IMR-90 (cell line): ENCODE data around the gene BAG1. TPM values are rescaled to one million over a fixed set of nuclear protein-coding genes. Genes with fewer than 3 reads are reported as not detected.

Experiments
- ATAC-seq: fragments of 200-7000 bp; cut with Tn5 transposase; 2 replicates; pipeline ENCODE4 v1.9.1; 2020; ENCODE audit warnings: low read depth, mild to moderate bottlenecking, moderate library complexity
- BruUV-seq: library from RNA; stranded (reverse); fragments of 400-500 nt; replicated peaks from 2 replicates; lab custom pipeline; 2021; lab: Mats Ljungman, UMichigan
- CTCF ChIA-PET: fragments of 300-600 bp; formaldehyde crosslinking; extraction: SDS; loops from one replicate; lab custom pipeline; 2021; ENCODE audit warnings: antibody characterized with exemption; lab: Yijun Ruan, JAX
- POLR2A ChIA-PET: fragments of 300-600 bp; sonication (Branson Sonifier 250); formaldehyde crosslinking; loops from one replicate; lab custom pipeline; 2022; ENCODE audit warnings: antibody characterized with exemption; ENCODE audit not compliant: unreplicated experiment; lab: Charles Lee
- DNase-seq: peaks from one replicate; pipeline ENCODE4 v3.0.0; 2013
- H2AFZ ChIP-seq: replicated peaks from 2 replicates; pipeline ENCODE3; 2013; ENCODE audit warnings: low read length, mild to moderate bottlenecking; ENCODE audit not compliant: poor library complexity
- H2AK5ac ChIP-seq: 2 replicates; pipeline ENCODE4 v1.6.1; 2013; ENCODE audit warnings: low read depth, low read length, inconsistent platforms
- H2AK9ac ChIP-seq: replicated peaks from 2 replicates; pipeline ENCODE3; 2013; ENCODE audit warnings: mild to moderate bottlenecking, low read depth, low read length, moderate library complexity; ENCODE audit not compliant: poor library complexity
- H2BK120ac ChIP-seq: 2 replicates; pipeline ENCODE4 v1.6.1; 2013; ENCODE audit warnings: low read depth, low read length, inconsistent platforms
- H2BK15ac ChIP-seq: 3 replicates; pipeline ENCODE4 v1.6.1; 2013; ENCODE audit warnings: low read depth, low read length, inconsistent platforms
- H2BK20ac ChIP-seq: 2 replicates; pipeline ENCODE4 v1.6.1; 2013; ENCODE audit warnings: low read depth, mild to moderate bottlenecking, inconsistent platforms, low read length, moderate library complexity
- H2BK5ac ChIP-seq: 2 replicates; pipeline ENCODE4 v1.6.1; 2013; ENCODE audit warnings: mild to moderate bottlenecking, low read depth, low read length, inconsistent platforms; ENCODE audit not compliant: poor library complexity, severe bottlenecking
- H3K14ac ChIP-seq: replicated peaks from 2 replicates; pipeline ENCODE4 v1.6.1; 2013; ENCODE audit warnings: low read depth, low read length, inconsistent platforms
- H3K18ac ChIP-seq: 2 replicates; pipeline ENCODE4 v1.6.1; 2013; ENCODE audit warnings: low read depth, low read length, control low read depth
- H3K23ac ChIP-seq: 2 replicates; pipeline ENCODE4 v1.6.1; 2013; ENCODE audit warnings: low read depth, low read length, inconsistent platforms
- H3K27ac ChIP-seq: 2 replicates; pipeline ENCODE4 v1.5.1; 2013; ENCODE audit warnings: mild to moderate bottlenecking, control low read depth, low read length; ENCODE audit not compliant: insufficient read depth
- H3K27me3 ChIP-seq: 2 replicates; pipeline ENCODE4 v1.6.1; 2013; ENCODE audit warnings: low read length; ENCODE audit not compliant: control insufficient read depth, insufficient read depth
- H3K36me3 ChIP-seq: 2 replicates; pipeline ENCODE4 v1.6.1; 2013; ENCODE audit warnings: low read length, mixed read lengths; ENCODE audit not compliant: control insufficient read depth, insufficient read depth
- H3K4ac ChIP-seq: 2 replicates; pipeline ENCODE4 v1.6.1; 2013; ENCODE audit warnings: low read depth, low read length, inconsistent platforms
- H3K4me1 ChIP-seq: 2 replicates; pipeline ENCODE4 v1.6.1; 2013; ENCODE audit warnings: low read length, mixed read lengths; ENCODE audit not compliant: control insufficient read depth, insufficient read depth
- H3K4me2 ChIP-seq: 2 replicates; pipeline ENCODE4 v1.6.1; 2013; ENCODE audit warnings: low read depth, mild to moderate bottlenecking, control low read depth, low read length, moderate library complexity
- H3K4me3 ChIP-seq: 2 replicates; pipeline ENCODE4 v1.5.1; 2013; ENCODE audit warnings: low read depth, mild to moderate bottlenecking, control low read depth, low read length, moderate library complexity; ENCODE audit not compliant: insufficient read depth
- H3K56ac ChIP-seq: 2 replicates; pipeline ENCODE4 v1.6.1; 2013; ENCODE audit warnings: low read length, inconsistent platforms; ENCODE audit not compliant: insufficient read depth; ENCODE audit errors: extremely low read depth
- H3K79me1 ChIP-seq, 2 experiments: 2 replicates each; pipeline ENCODE4 v1.6.1; 2013; ENCODE audit warnings: low read length in 2 of 2, inconsistent platforms in 1 of 2, low read depth in 1 of 2
- H3K9ac ChIP-seq: 2 replicates; pipeline ENCODE4 v1.6.1; 2013; ENCODE audit warnings: low read depth, low read length, control low read depth
- H3K9me1 ChIP-seq: 2 replicates; pipeline ENCODE4 v1.6.1; 2013; ENCODE audit warnings: low read length, inconsistent platforms; ENCODE audit not compliant: insufficient read depth
- H3K9me3 ChIP-seq: 2 replicates; pipeline ENCODE4 v1.6.1; 2013; ENCODE audit warnings: low read length; ENCODE audit not compliant: control insufficient read depth, insufficient read depth
- H4K20me1 ChIP-seq: 2 replicates; pipeline ENCODE4 v1.6.1; 2013; ENCODE audit warnings: low read length, inconsistent platforms; ENCODE audit not compliant: insufficient read depth
- H4K5ac ChIP-seq: 2 replicates; pipeline ENCODE4 v1.6.1; 2013; ENCODE audit warnings: mild to moderate bottlenecking, low read depth, low read length, control low read depth
- H4K8ac ChIP-seq, 2 experiments: 2 replicates each; pipeline ENCODE4 v1.6.1; 2013; ENCODE audit warnings: low read depth in 2 of 2, low read length in 2 of 2, control low read depth in 1 of 2, inconsistent platforms in 1 of 2
- H4K91ac ChIP-seq: 2 replicates; pipeline ENCODE4 v1.6.1; 2013; ENCODE audit warnings: low read depth, low read length, inconsistent platforms; ENCODE audit not compliant: insufficient read depth
- BHLHE40 ChIP-seq: fragments of 150-350 bp; IDR thresholded peaks from 2 replicates; pipeline ENCODE4 v1.6.1; 2016; ENCODE audit warnings: mild to moderate bottlenecking, low read depth, low read length
- CEBPB ChIP-seq: IDR thresholded peaks from 2 replicates; pipeline ENCODE4 v1.6.1; 2012; ENCODE audit warnings: low read depth, low read length, improper control_type of control experiment
- CHD1 ChIP-seq: IDR thresholded peaks from 2 replicates; pipeline ENCODE4 v1.6.1; 2012; ENCODE audit warnings: low read depth, low read length, improper control_type of control experiment
- FOS ChIP-seq: fragments of 150-350 bp; IDR thresholded peaks from 2 replicates; pipeline ENCODE4 v1.6.1; 2016; ENCODE audit warnings: low read depth, low read length
- MAFK ChIP-seq: IDR thresholded peaks from 2 replicates; pipeline ENCODE4 v1.6.1; 2012; ENCODE audit warnings: low read depth, low read length, improper control_type of control experiment
- MAZ ChIP-seq: IDR thresholded peaks from 2 replicates; pipeline ENCODE4 v1.6.1; 2012; ENCODE audit warnings: low read depth, mild to moderate bottlenecking, low read length, improper control_type of control experiment, moderate library complexity, borderline replicate concordance
- POLR2A ChIP-seq: IDR thresholded peaks from 2 replicates; pipeline ENCODE4 v1.6.1; 2012; ENCODE audit warnings: mild to moderate bottlenecking, low read depth, low read length
- RCOR1 ChIP-seq: IDR thresholded peaks from 2 replicates; pipeline ENCODE4 v1.6.1; 2012; ENCODE audit warnings: mild to moderate bottlenecking, low read length, improper control_type of control experiment; ENCODE audit not compliant: insufficient replicate concordance
- SMC3 ChIP-seq: fragments of 150-350 bp; IDR thresholded peaks from 2 replicates; pipeline ENCODE4 v1.6.1; 2016; ENCODE audit warnings: low read depth, mild to moderate bottlenecking, antibody characterized with exemption, low read length, moderate library complexity
- WGBS, 2 experiments: methylation state at CpG; one replicate each; pipeline versions ENCODE4 v1.1.5 to v1.1.7; 2013; ENCODE audit warnings: missing lambda C conversion rate in 2 of 2; ENCODE audit not compliant: insufficient read length in 1 of 2; ENCODE audit errors: extremely low coverage in 2 of 2; 5-methylcytosine and 5-hydroxymethylcytosine counted together
- dilution Hi-C: fragments of 300-500 bp; cut with HindIII; formaldehyde crosslinking; loops from one replicate; pipeline ENCODE4 v1.14.3; 2018; ENCODE audit warnings: low sequenced_read_pairs; ENCODE audit not compliant: unreplicated experiment
- in situ Hi-C: fragments of 300-500 bp; cut with MboI; formaldehyde crosslinking; loops from 3 replicates; pipeline ENCODE4 v1.14.3; 2019; ENCODE audit warnings: low sequenced_read_pairs, inconsistent platforms, mixed read lengths
- intact Hi-C: fragments of 100-400 bp; cut with micrococcal nuclease; formaldehyde crosslinking; loops from 2 replicates; pipeline ENCODE4 v1.10.0; 2022
- polyA plus RNA-seq, 3 experiments: library from polyadenylated mRNA; depleted of rRNA; stranded (reverse); fragments of >200 nt; gene quantifications; 2 replicates each; pipeline ENCODE4 v1.2.3, GENCODE V29; 2012; ENCODE audit warnings: low replicate concordance in 1 of 3
- total RNA-seq: library from RNA; depleted of rRNA; stranded (reverse); fragments of >200 nt; gene quantifications from 2 replicates; pipeline ENCODE4 v1.2.3, GENCODE V29; 2012

BAG1 gene
- total and polyA plus RNA-seq, 2 of the 4 experiments (the other 2 are of a cell fraction), result 4.5 to 20.9 TPM

- no peak for ATAC-seq
- Histone ChIP-seq H3K4ac (no peak overlapping the region), H2BK120ac (no peak overlapping the region), H3K56ac (no peak overlapping the region), H4K8ac (no peak overlapping the region), H3K4me2 (no peak overlapping the region), H3K36me3 (peaks cover 60% of the 10 kb centered on the region), H3K9ac (no peak overlapping the region), H3K18ac (no peak overlapping the region), H3K4me3 (no peak overlapping the region), H3K9me3 (no peaks in the 10 kb centered on the region), H3K14ac (no peak overlapping the region), H3K27me3 (no peaks in the 10 kb centered on the region), H4K20me1 (0 out of 2 replicates have a peak, but pooled peaks cover 4% of the 10 kb centered on the region), H2BK5ac (no peak overlapping the region), H2AK5ac (no peak overlapping the region), H2AK9ac (no peak overlapping the region), H2BK15ac (no peak overlapping the region), H3K79me1 (peaks cover 41 to 69% of the 10 kb centered on the region in 2 experiments), H3K9me1 (peaks cover 10% of the 10 kb centered on the region), H2AFZ (no peak overlapping the region), H4K5ac (no peak overlapping the region), H3K4me1 (peaks cover 5% of the 10 kb centered on the region; the same call in 1 of the 2 replicates), H2BK20ac (no peak overlapping the region), H3K27ac (no peak overlapping the region), H3K23ac (no peak overlapping the region; the same call in 1 of the 2 replicates), H4K91ac (no peak overlapping the region)
- in situ Hi-C loops, result no loop called here
- no CpG with 5 or more reads among the region's 2 CpGs for WGBS, 2 experiments
- dilution Hi-C loops, result no loop called here
- DNase-seq, result no peak
- POLR2A ChIA-PET, result no interaction called here
- CTCF ChIA-PET, result no interaction called here
- intact Hi-C loops, result no loop called here
- no peak for TF ChIP-seq CHD1
- TF ChIP-seq SMC3, result no peak
- TF ChIP-seq MAZ, result no peak
- no peak for TF ChIP-seq FOS
- TF ChIP-seq BHLHE40, result no peak
- TF ChIP-seq POLR2A, result no peak
- no peak for TF ChIP-seq CEBPB
- TF ChIP-seq MAFK, result no peak
- TF ChIP-seq RCOR1, result no peak
- no TSS peak for BruUV-seq
Measured at GRCh38 chr9:33300546-33300945, 36.0 kb upstream of the BAG1 start.
